Progenitor cell of endocrine pancreas (in vitro differentiated cells): Measurements from ENCODE around the gene TMEM272. TPM values are rescaled to one million over a fixed set of nuclear protein-coding genes. Genes with fewer than 3 reads are reported as not detected.

ENCODE experiments used
- DNase-seq: peaks from one replicate; pipeline ENCODE4 v3.0.0; 2021; ENCODE audit warnings: low spot score; ENCODE audit not compliant: unreplicated experiment
- H3K27ac Mint-ChIP-seq: 2 replicates; pipeline ENCODE4 v1.8.0; 2021; ENCODE audit warnings: mild to moderate bottlenecking, moderate library complexity, mixed read lengths
- H3K27me3 Mint-ChIP-seq: 2 replicates; pipeline ENCODE4 v1.8.0; 2021; ENCODE audit warnings: mixed read lengths
- H3K36me3 Mint-ChIP-seq: 2 replicates; pipeline ENCODE4 v1.8.0; 2022; ENCODE audit warnings: mixed read lengths; ENCODE audit not compliant: insufficient read depth
- H3K4me1 Mint-ChIP-seq: 2 replicates; pipeline ENCODE4 v1.8.0; 2021; ENCODE audit warnings: low read depth, mixed read lengths
- H3K4me3 Mint-ChIP-seq: 2 replicates; pipeline ENCODE4 v1.8.0; 2021; ENCODE audit warnings: low read depth, mild to moderate bottlenecking, moderate library complexity, mixed read lengths
- H3K9me3 Mint-ChIP-seq: 2 replicates; pipeline ENCODE4 v1.8.0; 2021; ENCODE audit warnings: low read depth, mixed read lengths
- total RNA-seq: library from RNA; stranded (reverse); gene quantifications from 2 replicates; pipeline ENCODE4 v1.2.1, GENCODE V29; 2021
- TF ChIP-seq, protein P1 (sequence below): fragments of 200-600 bp; sonication (generic); IDR thresholded peaks from one replicate; pipeline ENCODE4 v1.5.0; 2021; ENCODE audit warnings: antibody characterized with exemption, mild to moderate bottlenecking; ENCODE audit not compliant: unreplicated experiment

The TMEM272 gene
- total RNA-seq, 1 donor from 2014 or later = 1.5 TPM

GRCh38 chr13:51829568-51829899, 15.4 kb downstream of the TMEM272 start:
- no peak overlapping the region for H3K27ac Mint-ChIP-seq
- no peaks in the 10 kb centered on the region for H3K9me3 Mint-ChIP-seq
- no peaks in the 10 kb centered on the region for H3K4me1 Mint-ChIP-seq
- no peak for DNase-seq
- no peaks in the 10 kb centered on the region for H3K36me3 Mint-ChIP-seq
- H3K4me3 Mint-ChIP-seq = no peak overlapping the region
- TF ChIP-seq, protein P1, sequence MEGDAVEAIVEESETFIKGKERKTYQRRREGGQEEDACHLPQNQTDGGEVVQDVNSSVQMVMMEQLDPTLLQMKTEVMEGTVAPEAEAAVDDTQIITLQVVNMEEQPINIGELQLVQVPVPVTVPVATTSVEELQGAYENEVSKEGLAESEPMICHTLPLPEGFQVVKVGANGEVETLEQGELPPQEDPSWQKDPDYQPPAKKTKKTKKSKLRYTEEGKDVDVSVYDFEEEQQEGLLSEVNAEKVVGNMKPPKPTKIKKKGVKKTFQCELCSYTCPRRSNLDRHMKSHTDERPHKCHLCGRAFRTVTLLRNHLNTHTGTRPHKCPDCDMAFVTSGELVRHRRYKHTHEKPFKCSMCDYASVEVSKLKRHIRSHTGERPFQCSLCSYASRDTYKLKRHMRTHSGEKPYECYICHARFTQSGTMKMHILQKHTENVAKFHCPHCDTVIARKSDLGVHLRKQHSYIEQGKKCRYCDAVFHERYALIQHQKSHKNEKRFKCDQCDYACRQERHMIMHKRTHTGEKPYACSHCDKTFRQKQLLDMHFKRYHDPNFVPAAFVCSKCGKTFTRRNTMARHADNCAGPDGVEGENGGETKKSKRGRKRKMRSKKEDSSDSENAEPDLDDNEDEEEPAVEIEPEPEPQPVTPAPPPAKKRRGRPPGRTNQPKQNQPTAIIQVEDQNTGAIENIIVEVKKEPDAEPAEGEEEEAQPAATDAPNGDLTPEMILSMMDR = no peak
- H3K27me3 Mint-ChIP-seq = peaks cover 4% of the 10 kb centered on the region

DNA sequence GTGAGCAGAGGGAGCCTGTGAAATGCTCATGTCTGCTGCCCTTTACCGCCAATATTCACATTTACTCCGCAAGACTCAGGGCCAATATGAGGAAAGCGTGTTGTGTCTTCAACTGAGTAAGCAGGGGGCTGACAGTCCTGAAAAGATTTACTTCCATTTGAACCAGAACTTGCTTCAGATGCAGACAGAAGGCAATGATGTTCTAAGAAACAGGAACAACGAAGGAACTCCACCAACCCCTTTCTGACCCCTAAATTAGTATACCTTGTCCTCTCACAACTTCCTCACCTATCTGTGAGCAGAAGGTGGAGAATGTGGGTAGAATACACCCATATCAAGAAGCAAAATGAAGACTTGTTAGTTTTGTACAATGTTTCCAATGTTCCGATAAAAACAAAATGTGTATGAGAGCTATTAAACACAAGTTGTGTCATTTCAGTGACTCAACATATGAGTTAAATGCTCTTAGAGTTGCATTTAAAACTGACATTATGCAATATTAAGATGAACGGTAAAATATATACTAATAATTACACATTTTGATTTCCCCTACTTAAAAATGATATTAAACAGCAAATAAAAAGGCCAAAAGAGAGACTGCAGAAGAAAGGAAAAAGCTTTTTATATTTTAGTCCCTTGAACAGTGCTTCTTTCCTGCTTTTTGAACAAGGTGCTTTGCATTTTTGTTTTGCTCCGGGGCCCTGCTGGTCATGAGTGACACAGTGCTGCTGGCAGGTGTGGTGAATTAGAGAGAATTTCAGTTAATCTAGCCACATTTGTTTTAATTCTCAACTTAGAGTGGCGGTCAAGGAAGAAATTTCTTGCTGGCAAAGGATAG, 16.0 kb downstream of the TMEM272 start:
- Mint-ChIP-seq H3K4me1 (no peaks in the 10 kb centered on the region), H3K4me3 (no peak overlapping the region), H3K36me3 (no peaks in the 10 kb centered on the region), H3K9me3 (no peaks in the 10 kb centered on the region), H3K27ac (no peak overlapping the region), H3K27me3 (peaks cover 4% of the 10 kb centered on the region)
- TF ChIP-seq, protein P1 = no peak
- DNase-seq = no peak

GRCh38 chr13:51827254-51827653, 17.7 kb downstream of the TMEM272 start:
- no peak for DNase-seq
- Mint-ChIP-seq H3K9me3 (no peaks in the 10 kb centered on the region), H3K27me3 (no peaks in the 10 kb centered on the region), H3K36me3 (no peaks in the 10 kb centered on the region), H3K4me3 (no peak overlapping the region), H3K27ac (no peak overlapping the region), H3K4me1 (no peaks in the 10 kb centered on the region)
- TF ChIP-seq, protein P1 = no peak

DNA sequence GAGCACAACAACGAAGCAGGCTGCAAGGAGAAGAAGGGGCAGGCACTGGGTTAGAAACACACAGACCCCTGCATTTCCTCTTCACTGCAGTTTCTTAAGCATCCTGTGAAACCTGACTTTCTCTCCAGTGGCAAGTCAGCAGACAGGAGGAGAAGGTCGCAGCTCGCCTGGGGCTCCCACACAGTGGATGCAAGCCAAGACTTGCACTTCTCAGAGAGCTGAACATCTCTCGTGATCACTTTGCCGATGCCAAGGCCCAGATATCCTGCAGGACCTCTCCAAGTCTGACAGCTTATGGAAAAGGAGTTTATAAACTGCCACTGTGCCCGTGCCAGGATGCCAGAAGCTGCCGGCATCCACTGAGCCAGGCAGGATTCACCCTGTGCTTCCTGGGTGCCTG, 18.4 kb downstream of the TMEM272 start:
- Mint-ChIP-seq H3K4me1 (no peaks in the 10 kb centered on the region), H3K4me3 (no peak overlapping the region), H3K9me3 (no peaks in the 10 kb centered on the region), H3K36me3 (no peaks in the 10 kb centered on the region), H3K27ac (no peak overlapping the region), H3K27me3 (no peaks in the 10 kb centered on the region)
- TF ChIP-seq, protein P1 = no peak
- DNase-seq = no peak

DNA sequence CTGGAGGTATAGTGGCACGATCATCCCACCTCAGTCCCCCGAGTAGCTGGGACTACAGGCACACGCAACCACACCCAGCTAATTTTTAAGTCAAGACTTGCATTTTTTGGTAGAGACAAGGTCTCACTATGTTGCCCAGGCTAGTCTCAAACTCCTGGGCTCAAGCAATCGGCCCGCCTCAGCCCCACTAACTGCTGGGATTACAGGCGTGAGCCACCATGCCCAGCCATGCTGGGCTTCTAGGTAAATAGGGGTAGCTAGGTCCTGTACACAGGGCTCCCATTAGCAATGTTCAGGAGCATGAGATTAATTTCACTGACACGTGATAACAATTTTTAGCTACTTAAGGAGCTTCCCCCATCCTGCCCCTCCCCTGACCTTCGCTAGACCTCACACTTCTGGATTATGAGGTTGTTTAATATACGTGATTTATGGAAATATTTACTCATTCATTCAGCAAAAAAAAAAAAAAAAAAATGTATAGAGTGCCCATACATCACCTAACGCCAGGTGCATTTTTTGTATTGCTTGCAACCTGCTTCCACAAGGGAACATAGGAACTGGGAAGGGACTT, 19.2 kb downstream of the TMEM272 start:
- TF ChIP-seq, protein P1 = no peak
- no peaks in the 10 kb centered on the region for H3K4me1 Mint-ChIP-seq
- no peak overlapping the region for H3K27ac Mint-ChIP-seq

More for the DNA sequence above, 19.2 kb downstream of the TMEM272 start:
- no peaks in the 10 kb centered on the region for H3K36me3 Mint-ChIP-seq
- H3K27me3 Mint-ChIP-seq = no peaks in the 10 kb centered on the region
- no peaks in the 10 kb centered on the region for H3K9me3 Mint-ChIP-seq
- no peak overlapping the region for H3K4me3 Mint-ChIP-seq
- no peak for DNase-seq
